ENCODE measurements around the gene PET117. TPM values are rescaled to one million over a fixed set of nuclear protein-coding genes. Genes with fewer than 3 reads are reported as not detected.
"Not testable (repeated sequence)": the region's sequence is repeated elsewhere in the genome, so short reads cannot be mapped to it uniquely, and the experiment has no call there.

The PET117 gene
- total RNA-seq, 6 donors from 2014 or later: 4.6 to 22.1 (median 12.3) TPM

GRCh38 chr20:18091623-18092022 lies 46.0 kb upstream of the PET117 start:
- Histone ChIP-seq H3K36me3 (no peaks in the 10 kb centered on the region), H3K4me1 (no peaks in the 10 kb centered on the region), H3K27me3 (no peaks in the 10 kb centered on the region), H3K4me3 (no peak overlapping the region), H3K9me3 (no peaks in the 10 kb centered on the region), H3K27ac (no peak overlapping the region)
- ATAC-seq (ENCODE audit: low FRiP score in 2 of 2) (no peak), DNase-seq (no peak)
- TF ChIP-seq POLR2AphosphoS5 (IDR thresholded peaks at IDR 0.05) (no peak), POLR2A (IDR thresholded peaks at IDR 0.05) (no peak), EP300 (IDR thresholded peaks at IDR 0.05) (no peak)
- TF ChIP-seq, protein P1, sequence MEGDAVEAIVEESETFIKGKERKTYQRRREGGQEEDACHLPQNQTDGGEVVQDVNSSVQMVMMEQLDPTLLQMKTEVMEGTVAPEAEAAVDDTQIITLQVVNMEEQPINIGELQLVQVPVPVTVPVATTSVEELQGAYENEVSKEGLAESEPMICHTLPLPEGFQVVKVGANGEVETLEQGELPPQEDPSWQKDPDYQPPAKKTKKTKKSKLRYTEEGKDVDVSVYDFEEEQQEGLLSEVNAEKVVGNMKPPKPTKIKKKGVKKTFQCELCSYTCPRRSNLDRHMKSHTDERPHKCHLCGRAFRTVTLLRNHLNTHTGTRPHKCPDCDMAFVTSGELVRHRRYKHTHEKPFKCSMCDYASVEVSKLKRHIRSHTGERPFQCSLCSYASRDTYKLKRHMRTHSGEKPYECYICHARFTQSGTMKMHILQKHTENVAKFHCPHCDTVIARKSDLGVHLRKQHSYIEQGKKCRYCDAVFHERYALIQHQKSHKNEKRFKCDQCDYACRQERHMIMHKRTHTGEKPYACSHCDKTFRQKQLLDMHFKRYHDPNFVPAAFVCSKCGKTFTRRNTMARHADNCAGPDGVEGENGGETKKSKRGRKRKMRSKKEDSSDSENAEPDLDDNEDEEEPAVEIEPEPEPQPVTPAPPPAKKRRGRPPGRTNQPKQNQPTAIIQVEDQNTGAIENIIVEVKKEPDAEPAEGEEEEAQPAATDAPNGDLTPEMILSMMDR (IDR thresholded peaks at IDR 0.05): no peak
- WGBS, 2 donors: 73 to 77% methylated on average over 7 of the region's 7 CpGs

DNA sequence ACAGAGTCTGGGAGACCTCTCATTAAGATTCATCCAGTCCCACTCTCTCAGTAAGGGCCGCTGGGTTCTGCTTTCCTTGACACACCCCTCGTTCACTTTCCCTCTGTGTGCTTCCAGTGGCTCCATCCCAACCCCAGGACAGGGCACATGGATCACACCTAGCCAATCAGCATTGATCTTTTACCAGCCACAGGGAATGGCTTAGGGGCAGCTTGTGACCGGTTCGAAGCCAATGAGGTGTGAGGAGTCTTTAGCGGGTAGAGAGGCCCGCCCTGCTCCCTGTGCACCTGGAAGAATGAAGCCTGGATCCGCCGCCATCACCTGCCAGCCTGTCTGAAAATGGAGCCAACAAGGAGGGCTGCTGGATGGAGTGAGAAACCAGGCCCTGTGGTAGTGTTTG lies 44.8 kb upstream of the PET117 start:
- Histone ChIP-seq H3K27me3 (no peaks in the 10 kb centered on the region), H3K27ac (no peak overlapping the region), H3K4me1 (no peaks in the 10 kb centered on the region), H3K36me3 (no peaks in the 10 kb centered on the region), H3K4me3 (no peak overlapping the region), H3K9me3 (no peaks in the 10 kb centered on the region)
- 79 to 85% methylated on average over 6 to 8 of the region's 8 CpGs for WGBS, 2 donors
- ATAC-seq (ENCODE audit: low FRiP score in 2 of 2): no peak
- DNase-seq: no peak
- no peak for TF ChIP-seq POLR2A (IDR thresholded peaks at IDR 0.05)
- TF ChIP-seq, protein P1 (IDR thresholded peaks at IDR 0.05): no peak

DNA sequence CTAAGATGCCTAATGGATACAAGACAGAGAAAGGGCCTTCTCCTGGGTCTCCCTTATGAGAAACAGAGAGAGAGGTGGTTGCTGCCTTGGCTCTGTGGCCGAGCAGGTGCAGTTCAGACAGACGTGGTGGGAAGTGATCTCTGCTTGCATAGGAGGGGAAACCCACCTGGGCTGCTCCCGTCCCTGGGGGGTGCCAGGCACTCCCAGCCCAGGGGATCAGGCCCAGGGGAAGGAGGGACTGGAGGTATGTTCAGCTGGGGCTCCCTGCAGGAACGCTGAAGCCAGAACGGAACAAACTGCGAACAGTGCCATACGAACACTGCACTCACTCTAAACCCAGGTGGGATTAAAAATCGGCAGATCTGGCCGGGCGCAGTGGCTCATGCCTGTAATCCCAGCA lies 44.3 kb upstream of the PET117 start:
- no peaks in the 10 kb centered on the region for H3K27me3 ChIP-seq
- ATAC-seq (ENCODE audit: low FRiP score in 2 of 2): no peak
- H3K4me3 ChIP-seq: no peak overlapping the region
- no peak overlapping the region for H3K27ac ChIP-seq
- DNase-seq: peak in 1 of 2 donors; percentile 24
- no peaks in the 10 kb centered on the region for H3K4me1 ChIP-seq
- TF ChIP-seq, protein P1 (IDR thresholded peaks at IDR 0.05): no peak
- no peak for TF ChIP-seq POLR2A (IDR thresholded peaks at IDR 0.05)
- no peak for TF ChIP-seq POLR2AphosphoS5 (IDR thresholded peaks at IDR 0.05)
- TF ChIP-seq EP300 (IDR thresholded peaks at IDR 0.05): no peak
- no peaks in the 10 kb centered on the region for H3K36me3 ChIP-seq
- H3K9me3 ChIP-seq: no peaks in the 10 kb centered on the region
- WGBS, 2 donors: 69 to 83% methylated on average over 6 to 10 of the region's 10 CpGs

DNA sequence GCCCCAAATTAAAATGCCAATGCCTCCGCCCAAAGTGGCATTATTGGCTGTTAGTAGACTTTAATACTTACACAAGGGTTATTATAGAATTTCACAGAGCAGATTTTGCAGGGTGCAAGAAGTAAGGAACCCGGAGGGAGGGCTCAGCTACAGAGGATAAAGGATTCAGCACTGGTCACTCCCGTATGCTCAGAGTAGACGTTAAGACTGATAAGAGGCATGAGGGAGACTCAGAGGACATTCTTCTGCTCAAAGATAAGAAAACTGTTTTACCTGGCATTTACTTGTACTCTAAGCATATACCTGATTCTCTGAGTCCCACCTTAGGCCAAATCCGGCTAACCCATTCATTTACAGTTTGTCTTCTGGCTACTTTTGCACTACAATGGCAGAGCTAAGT lies 43.5 kb upstream of the PET117 start:
- H3K9me3 ChIP-seq: no peaks in the 10 kb centered on the region
- 58 to 78% methylated on average over 5 of the region's 5 CpGs for WGBS, 2 donors

DNA sequence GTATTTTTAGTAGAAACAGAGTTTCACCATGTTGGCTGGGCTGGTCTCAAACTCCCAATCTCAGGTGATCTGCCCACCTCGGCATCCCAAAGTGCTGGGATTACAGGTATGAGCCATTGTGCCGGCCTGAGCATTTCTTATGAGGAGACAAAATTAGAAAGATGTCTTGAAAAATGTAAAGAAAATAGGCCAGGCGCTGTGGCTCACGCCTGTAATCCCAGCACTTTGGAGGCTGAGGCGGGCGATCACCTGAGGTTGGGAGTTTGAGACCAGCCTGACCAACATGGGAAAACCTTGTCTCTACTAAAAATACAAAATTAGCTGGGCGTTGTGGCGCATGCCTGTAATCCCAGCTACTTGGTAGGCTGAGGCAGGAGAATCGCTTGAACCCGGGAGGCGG lies 37.1 kb upstream of the PET117 start:
- WGBS, 2 donors: 95 to 96% methylated on average over 11 of the region's 11 CpGs
- not testable (repeated sequence) for H3K4me1 ChIP-seq; H3K27ac ChIP-seq; ATAC-seq (ENCODE audit: low FRiP score in 2 of 2); H3K36me3 ChIP-seq; H3K4me3 ChIP-seq; DNase-seq; H3K9me3 ChIP-seq; H3K27me3 ChIP-seq

More for the DNA sequence above, 43.5 kb upstream of the PET117 start:
- Histone ChIP-seq H3K27ac (no peak overlapping the region), H3K27me3 (no peaks in the 10 kb centered on the region), H3K4me3 (no peak overlapping the region), H3K4me1 (no peaks in the 10 kb centered on the region), H3K36me3 (no peaks in the 10 kb centered on the region)
- TF ChIP-seq EP300 (IDR thresholded peaks at IDR 0.05) (no peak), POLR2A (IDR thresholded peaks at IDR 0.05) (no peak), POLR2AphosphoS5 (IDR thresholded peaks at IDR 0.05) (no peak)
- TF ChIP-seq, protein P1 (IDR thresholded peaks at IDR 0.05): no peak
- ATAC-seq (ENCODE audit: low FRiP score in 2 of 2) (no peak), DNase-seq (no peak)
